ENCODE results near the gene SHISA6. TPM values are rescaled to one million over a fixed set of nuclear protein-coding genes. Genes with fewer than 3 reads are reported as not detected.

Gene SHISA6
- total RNA-seq, 1 experiment from 2014 or later = not detected

DNA sequence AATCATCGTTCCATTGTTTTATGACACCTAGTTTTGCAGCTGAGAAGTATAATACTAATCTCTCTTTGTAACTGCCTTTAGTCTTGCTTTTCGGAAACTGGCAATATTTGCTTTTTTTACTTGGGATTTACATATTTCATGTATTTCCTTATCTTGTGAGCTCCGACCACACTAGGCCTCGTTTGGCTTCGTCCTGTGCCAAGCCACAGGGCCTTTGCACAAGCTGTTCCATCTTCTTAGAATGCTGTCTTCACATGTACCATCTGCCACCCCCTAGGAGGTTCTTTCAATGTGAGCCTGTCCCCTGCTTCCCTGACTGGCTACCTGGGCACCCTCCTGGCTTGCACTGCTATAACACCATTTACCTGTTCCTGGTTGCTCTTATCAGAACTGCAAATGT is 77.2 kb downstream of the SHISA6 start:
- TF ChIP-seq SIN3A (IDR thresholded peaks at IDR 0.05; ENCODE audit: borderline replicate concordance, insufficient read depth, low read depth, low read length) (no peak), TCF7L2 (IDR thresholded peaks at IDR 0.05; ENCODE audit: low read depth, low read length) (no peak), POLR2AphosphoS5 (IDR thresholded peaks at IDR 0.05; ENCODE audit: low read depth, low read length) (no peak), REST (IDR thresholded peaks at IDR 0.05; ENCODE audit: insufficient read depth in 1 of 2, low read depth in 2 of 2, low read length in 1 of 2) (no peak)
- TF ChIP-seq, protein P1, sequence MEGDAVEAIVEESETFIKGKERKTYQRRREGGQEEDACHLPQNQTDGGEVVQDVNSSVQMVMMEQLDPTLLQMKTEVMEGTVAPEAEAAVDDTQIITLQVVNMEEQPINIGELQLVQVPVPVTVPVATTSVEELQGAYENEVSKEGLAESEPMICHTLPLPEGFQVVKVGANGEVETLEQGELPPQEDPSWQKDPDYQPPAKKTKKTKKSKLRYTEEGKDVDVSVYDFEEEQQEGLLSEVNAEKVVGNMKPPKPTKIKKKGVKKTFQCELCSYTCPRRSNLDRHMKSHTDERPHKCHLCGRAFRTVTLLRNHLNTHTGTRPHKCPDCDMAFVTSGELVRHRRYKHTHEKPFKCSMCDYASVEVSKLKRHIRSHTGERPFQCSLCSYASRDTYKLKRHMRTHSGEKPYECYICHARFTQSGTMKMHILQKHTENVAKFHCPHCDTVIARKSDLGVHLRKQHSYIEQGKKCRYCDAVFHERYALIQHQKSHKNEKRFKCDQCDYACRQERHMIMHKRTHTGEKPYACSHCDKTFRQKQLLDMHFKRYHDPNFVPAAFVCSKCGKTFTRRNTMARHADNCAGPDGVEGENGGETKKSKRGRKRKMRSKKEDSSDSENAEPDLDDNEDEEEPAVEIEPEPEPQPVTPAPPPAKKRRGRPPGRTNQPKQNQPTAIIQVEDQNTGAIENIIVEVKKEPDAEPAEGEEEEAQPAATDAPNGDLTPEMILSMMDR (IDR thresholded peaks at IDR 0.05) = no peak
- H3K36me3 ChIP-seq (ENCODE audit: control insufficient read depth, insufficient read depth, low read length) = no peaks in the 10 kb centered on the region; the same call in 1 of the 2 replicates
- CTCF ChIA-PET = no interaction called here
- DNase-seq (ENCODE audit: low read depth, low spot score) = no peak
- no peak overlapping the region for H3K27ac ChIP-seq (ENCODE audit: low read length)
- intact Hi-C loops (cut with micrococcal nuclease; ENCODE audit: unreplicated experiment) = no loop called here
- no peak for ATAC-seq
- in situ Hi-C loops (cut with HindIII; ENCODE audit: low pct_unique_long_range_greater_than_20kb, low sequenced_read_pairs) = no loop called here
- H3K4me3 ChIP-seq (ENCODE audit: low read depth in 2 of 2, low read length in 2 of 2) = no peak overlapping the region
- H3K9me3 ChIP-seq (ENCODE audit: control insufficient read depth, insufficient read depth, low read depth, low read length) = no peaks in the 10 kb centered on the region
- POLR2A ChIA-PET = no interaction called here
- no TSS peak for BruUV-seq (replicated peaks)
- no peaks in the 10 kb centered on the region for H3K27me3 ChIP-seq (ENCODE audit: control insufficient read depth, insufficient read depth, low read length)
- H3K4me1 ChIP-seq (ENCODE audit: control insufficient read depth, insufficient read depth, low read length) = no peaks in the 10 kb centered on the region

GRCh38 chr17:11319894-11320293 is 78.9 kb downstream of the SHISA6 start:
- no peak overlapping the region for H3K4me3 ChIP-seq (ENCODE audit: low read depth in 2 of 2, low read length in 2 of 2)
- TF ChIP-seq POLR2AphosphoS5 (IDR thresholded peaks at IDR 0.05; ENCODE audit: low read depth, low read length) (no peak), TCF7L2 (IDR thresholded peaks at IDR 0.05; ENCODE audit: low read depth, low read length) (no peak), REST (IDR thresholded peaks at IDR 0.05; ENCODE audit: insufficient read depth in 1 of 2, low read depth in 2 of 2, low read length in 1 of 2) (no peak), SIN3A (IDR thresholded peaks at IDR 0.05; ENCODE audit: borderline replicate concordance, insufficient read depth, low read depth, low read length) (no peak)
- TF ChIP-seq, protein P1 (IDR thresholded peaks at IDR 0.05) = no peak
- POLR2A ChIA-PET = no interaction called here
- intact Hi-C loops (cut with micrococcal nuclease; ENCODE audit: unreplicated experiment) (no loop called here), in situ Hi-C loops (cut with HindIII; ENCODE audit: low pct_unique_long_range_greater_than_20kb, low sequenced_read_pairs) (no loop called here)
- H3K36me3 ChIP-seq (ENCODE audit: control insufficient read depth, insufficient read depth, low read length) = no peaks in the 10 kb centered on the region; the same call in 1 of the 2 replicates
- ATAC-seq (no peak), DNase-seq (ENCODE audit: low read depth, low spot score) (no peak)
- no peaks in the 10 kb centered on the region for H3K27me3 ChIP-seq (ENCODE audit: control insufficient read depth, insufficient read depth, low read length)
- H3K4me1 ChIP-seq (ENCODE audit: control insufficient read depth, insufficient read depth, low read length) = no peaks in the 10 kb centered on the region
- no TSS peak for BruUV-seq (replicated peaks)
- no peak overlapping the region for H3K27ac ChIP-seq (ENCODE audit: low read length)
- CTCF ChIA-PET = no interaction called here
- no peaks in the 10 kb centered on the region for H3K9me3 ChIP-seq (ENCODE audit: control insufficient read depth, insufficient read depth, low read depth, low read length)

All from Panc1 (cell line).